Metanephros (tissue), 2 donors: ENCODE measurements around the gene C4orf46. TPM values are rescaled to one million over a fixed set of nuclear protein-coding genes. Genes with fewer than 3 reads are reported as not detected.

Experiments used
- small RNA-seq: library from RNA; depleted of rRNA; stranded (forward); fragments of <200 nt; gene quantifications from one replicate; pipeline ENCODE3, GENCODE V24; 2014; ENCODE audit warnings: low replicate concordance
- total RNA-seq: library from RNA; depleted of rRNA; stranded (reverse); fragments of >200 nt; gene quantifications from one replicate; pipeline ENCODE4 v1.2.3, GENCODE V29; 2014

Gene C4orf46
- 27.3 TPM for total RNA-seq

GRCh38 chr4:158671665-158671914 lies at the start of gene C4orf46:
C4orf46 (minus strand) TSS chr4:158671887; CDS start chr4:158671801, 86 bp downstream.

GRCh38 chr4:158671915-158672806 lies 474 bp upstream of the C4orf46 start, which contains the start of gene ETFDH:
ETFDH (plus strand) TSS chr4:158672296; CDS start chr4:158672457, 161 bp downstream.

Small RNAs within 50 kb of the gene (small RNA-seq; reads per million reads assigned to genes)
- not detected for gene RF00012

Other genes starting within 250 kb of the C4orf46 start
- gene RXFP1, start 150.0 kb downstream of the C4orf46 start, total RNA-seq, result 0.58 TPM
- 33.1 TPM for gene ETFDH, start 409 bp upstream of the C4orf46 start, total RNA-seq
- 30.1 TPM for gene PPID, start 51.5 kb upstream of the C4orf46 start, total RNA-seq
- 115 TPM for gene FNIP2, start 97.1 kb upstream of the C4orf46 start, total RNA-seq